GM21528 (cell line): ENCODE measurements around the gene PARVA.

ENCODE experiments used
- ATAC-seq: cut with Tn5 transposase; IDR thresholded peaks from one replicate; pipeline ENCODE4 v1.9.1; 2021; ENCODE audit warnings: mild to moderate bottlenecking, moderate library complexity; ENCODE audit not compliant: unreplicated experiment, low FRiP score

Gene PARVA

GRCh38 chr11:12577725-12578644, 200.6 kb downstream of the PARVA start:
- ATAC-seq = no peak

DNA sequence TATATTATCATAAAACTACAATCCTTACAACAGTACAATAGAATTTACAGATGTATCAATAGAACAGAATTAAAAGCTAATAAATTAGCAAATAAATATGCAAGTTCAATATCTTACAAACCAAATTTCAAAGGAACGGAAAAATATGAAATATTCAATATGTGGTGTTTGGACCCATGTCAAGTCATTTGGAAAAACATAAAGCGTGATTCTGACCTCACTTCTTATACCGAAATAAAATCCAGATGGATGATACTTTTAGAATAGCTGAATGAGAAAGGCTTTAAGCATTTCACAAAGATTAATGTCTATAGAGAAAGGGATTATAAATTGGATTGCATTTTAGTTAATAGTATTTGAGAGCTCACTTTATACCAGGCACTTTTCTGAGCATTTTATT, 204.0 kb downstream of the PARVA start:
- no peak for ATAC-seq

DNA sequence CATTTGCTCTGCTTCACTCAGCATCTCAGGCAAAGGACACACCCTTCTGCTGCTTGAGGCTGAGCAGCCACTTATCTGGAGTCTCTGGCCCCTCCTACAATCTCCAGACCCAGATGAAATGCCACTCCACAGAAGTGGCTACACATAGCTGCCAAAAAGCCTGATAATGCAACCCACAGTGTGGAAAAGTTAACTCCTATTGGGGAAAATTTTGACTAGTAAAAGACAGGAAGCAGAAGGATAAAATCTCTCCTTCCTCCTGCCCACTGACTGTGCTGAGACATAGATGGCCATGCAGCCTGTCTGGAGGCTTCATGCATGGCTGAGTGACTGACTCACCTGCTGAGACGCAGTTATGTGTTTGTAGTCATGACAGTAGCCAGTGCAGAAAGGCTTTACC, 204.6 kb downstream of the PARVA start:
- ATAC-seq = no peak
